ENCODE measurements around the gene UNC79.

DNA sequence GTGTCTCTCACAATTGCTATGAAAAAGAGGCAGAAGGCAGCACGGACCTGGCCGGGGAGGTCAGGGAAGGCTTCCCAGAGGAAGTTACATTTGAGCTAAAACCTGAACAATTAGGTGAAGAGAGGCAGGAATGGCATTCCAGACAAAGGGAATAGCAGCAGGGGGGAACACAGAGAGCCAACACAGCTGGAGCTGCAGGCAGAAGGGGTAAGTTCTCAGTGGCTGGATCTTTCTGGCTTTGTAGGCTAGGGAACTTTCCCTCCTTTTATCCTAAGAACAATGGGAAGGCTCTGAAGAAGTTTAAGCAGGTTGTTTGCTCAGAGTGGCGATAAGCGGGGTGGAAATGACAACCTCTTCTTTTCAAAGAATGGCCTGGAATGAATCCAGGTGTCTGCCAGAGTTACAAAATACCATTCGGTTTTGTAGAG is 257.5 kb downstream of the UNC79 start:
- TF ChIP-seq, protein P1, sequence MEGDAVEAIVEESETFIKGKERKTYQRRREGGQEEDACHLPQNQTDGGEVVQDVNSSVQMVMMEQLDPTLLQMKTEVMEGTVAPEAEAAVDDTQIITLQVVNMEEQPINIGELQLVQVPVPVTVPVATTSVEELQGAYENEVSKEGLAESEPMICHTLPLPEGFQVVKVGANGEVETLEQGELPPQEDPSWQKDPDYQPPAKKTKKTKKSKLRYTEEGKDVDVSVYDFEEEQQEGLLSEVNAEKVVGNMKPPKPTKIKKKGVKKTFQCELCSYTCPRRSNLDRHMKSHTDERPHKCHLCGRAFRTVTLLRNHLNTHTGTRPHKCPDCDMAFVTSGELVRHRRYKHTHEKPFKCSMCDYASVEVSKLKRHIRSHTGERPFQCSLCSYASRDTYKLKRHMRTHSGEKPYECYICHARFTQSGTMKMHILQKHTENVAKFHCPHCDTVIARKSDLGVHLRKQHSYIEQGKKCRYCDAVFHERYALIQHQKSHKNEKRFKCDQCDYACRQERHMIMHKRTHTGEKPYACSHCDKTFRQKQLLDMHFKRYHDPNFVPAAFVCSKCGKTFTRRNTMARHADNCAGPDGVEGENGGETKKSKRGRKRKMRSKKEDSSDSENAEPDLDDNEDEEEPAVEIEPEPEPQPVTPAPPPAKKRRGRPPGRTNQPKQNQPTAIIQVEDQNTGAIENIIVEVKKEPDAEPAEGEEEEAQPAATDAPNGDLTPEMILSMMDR (IDR thresholded peaks at IDR 0.05): no peak
- no peak for TF ChIP-seq POLR2AphosphoS5 (IDR thresholded peaks at IDR 0.05)
- no peak for TF ChIP-seq POLR2A (IDR thresholded peaks at IDR 0.05)
